WTC11 (cell line): ENCODE measurements around the gene PDZD2.

Source experiments
- CTCF ChIP-seq: fragments of 200-600 bp; IDR thresholded peaks from 2 replicates; pipeline ENCODE4 v1.8.0; 2022; ENCODE audit warnings: antibody characterized with exemption
- MLX ChIP-seq: sonication (generic); formaldehyde crosslinking; IDR thresholded peaks from 2 replicates; pipeline ENCODE4 v1.8.1; 2023; ENCODE audit warnings: mild to moderate bottlenecking, missing genetic modification reagents, moderate library complexity
- TP53 ChIP-seq: sonication (generic); formaldehyde crosslinking; IDR thresholded peaks from 2 replicates; pipeline ENCODE4 v1.8.1; 2023; ENCODE audit warnings: mild to moderate bottlenecking, missing genetic modification reagents
- USF1 ChIP-seq: sonication (generic); formaldehyde crosslinking; IDR thresholded peaks from 2 replicates; pipeline ENCODE4 v1.8.0; 2022; ENCODE audit warnings: mild to moderate bottlenecking, missing genetic modification reagents
- ZNF416 ChIP-seq: fragments of 250-450 bp; sonication (Bioruptor Pico); IDR thresholded peaks from 2 replicates; pipeline ENCODE4 v1.9.0; 2021; ENCODE audit warnings: mild to moderate bottlenecking, inconsistent platforms

GRCh38 chr5:31758803-31759425 is 120.0 kb downstream of the PDZD2 start:
- TF ChIP-seq CTCF: no peak
- no peak for TF ChIP-seq MLX (CRISPR knock-in tag)
- no peak for TF ChIP-seq USF1 (CRISPR knock-in tag)
- TF ChIP-seq ZNF416 (CRISPR knock-in tag): no peak
- TF ChIP-seq TP53: no peak
